ENCODE measurements around the gene RAB40C.

GRCh38 chr16:667113-667779 is 77.4 kb downstream of the RAB40C start:
- no peak for TF ChIP-seq EZH2phosphoT487 (IDR thresholded peaks at IDR 0.05; ENCODE audit: insufficient read depth, low read depth)
- TF ChIP-seq EZH2 (IDR thresholded peaks at IDR 0.05; ENCODE audit: insufficient read depth, poor library complexity, severe bottlenecking), result no peak
